BJ (cell line): ENCODE measurements around the gene BRI3. TPM values are rescaled to one million over a fixed set of nuclear protein-coding genes. Genes with fewer than 3 reads are reported as not detected.

Source experiments
- CTCF ChIA-PET: fragments of 350-600 bp; formaldehyde crosslinking; extraction: SDS; loops from one replicate; lab custom pipeline; 2021; ENCODE audit warnings: antibody characterized with exemption, inconsistent platforms; lab: Yijun Ruan, JAX
- POLR2A ChIA-PET: fragments of 300-600 bp; sonication (Branson Sonifier 250); formaldehyde crosslinking; extraction: SDS; loops from one replicate; lab custom pipeline; 2021; ENCODE audit warnings: antibody characterized with exemption; lab: Charles Lee
- DNase-seq: peaks from one replicate; pipeline ENCODE4 v3.0.0-alpha.2; 2011; ENCODE audit warnings: low read depth
- H3K27me3 ChIP-seq: 2 replicates; pipeline ENCODE4 v1.6.0; 2011; ENCODE audit warnings: low read length; ENCODE audit not compliant: control insufficient read depth, insufficient read depth
- H3K36me3 ChIP-seq: 2 replicates; pipeline ENCODE4 v1.5.1; 2011; ENCODE audit warnings: low read length; ENCODE audit not compliant: control insufficient read depth, insufficient read depth
- H3K4me3 ChIP-seq: 2 replicates; pipeline ENCODE4 v1.5.1; 2011; ENCODE audit warnings: low read depth, mild to moderate bottlenecking, control low read depth, low read length
- polyA plus RNA-seq: library from polyadenylated mRNA; depleted of rRNA; stranded (reverse); fragments of >200 nt; gene quantifications from 2 replicates; pipeline ENCODE4 v1.2.3, GENCODE V29; 2011; rRNA removed
- TF ChIP-seq, protein P1 (sequence below): IDR thresholded peaks from 2 replicates; pipeline ENCODE4 v1.5.1; 2011; ENCODE audit warnings: low read depth, mild to moderate bottlenecking, control low read depth, inconsistent platforms, low read length, moderate library complexity; ENCODE audit not compliant: insufficient read depth

BRI3 gene
- polyA plus RNA-seq, 1 experiment = 163 TPM

DNA sequence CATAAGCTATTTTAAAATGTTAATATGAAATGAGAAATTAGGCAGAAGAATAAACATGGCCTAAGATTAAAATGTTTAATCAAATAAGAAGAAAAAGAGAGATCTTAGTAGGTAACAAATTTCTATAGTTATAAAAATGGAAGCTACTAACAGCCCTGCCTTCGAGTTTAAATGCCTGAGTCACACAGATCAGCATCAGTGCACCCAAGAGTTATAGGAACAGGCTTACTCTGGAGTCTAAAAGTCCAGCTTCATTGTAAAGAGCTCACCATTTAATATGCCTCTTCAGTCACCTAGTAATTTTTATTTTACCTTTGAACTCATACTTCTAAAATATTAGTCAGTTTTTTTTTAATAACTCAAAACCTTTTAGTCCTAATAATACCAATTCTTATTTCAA, 52.6 kb downstream of the BRI3 start:
- no peak for DNase-seq
- Histone ChIP-seq H3K36me3 (no peaks in the 10 kb centered on the region), H3K27me3 (no peaks in the 10 kb centered on the region), H3K4me3 (no peak overlapping the region)
- CTCF ChIA-PET = interaction anchor here (0.7 to 0.9 kb wide), 2 partner anchors 8 to 1591 kb away, joined by 4 to 5 read pairs; no protein-coding TSS in a partner anchor
- TF ChIP-seq, protein P1, sequence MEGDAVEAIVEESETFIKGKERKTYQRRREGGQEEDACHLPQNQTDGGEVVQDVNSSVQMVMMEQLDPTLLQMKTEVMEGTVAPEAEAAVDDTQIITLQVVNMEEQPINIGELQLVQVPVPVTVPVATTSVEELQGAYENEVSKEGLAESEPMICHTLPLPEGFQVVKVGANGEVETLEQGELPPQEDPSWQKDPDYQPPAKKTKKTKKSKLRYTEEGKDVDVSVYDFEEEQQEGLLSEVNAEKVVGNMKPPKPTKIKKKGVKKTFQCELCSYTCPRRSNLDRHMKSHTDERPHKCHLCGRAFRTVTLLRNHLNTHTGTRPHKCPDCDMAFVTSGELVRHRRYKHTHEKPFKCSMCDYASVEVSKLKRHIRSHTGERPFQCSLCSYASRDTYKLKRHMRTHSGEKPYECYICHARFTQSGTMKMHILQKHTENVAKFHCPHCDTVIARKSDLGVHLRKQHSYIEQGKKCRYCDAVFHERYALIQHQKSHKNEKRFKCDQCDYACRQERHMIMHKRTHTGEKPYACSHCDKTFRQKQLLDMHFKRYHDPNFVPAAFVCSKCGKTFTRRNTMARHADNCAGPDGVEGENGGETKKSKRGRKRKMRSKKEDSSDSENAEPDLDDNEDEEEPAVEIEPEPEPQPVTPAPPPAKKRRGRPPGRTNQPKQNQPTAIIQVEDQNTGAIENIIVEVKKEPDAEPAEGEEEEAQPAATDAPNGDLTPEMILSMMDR = no peak
- POLR2A ChIA-PET = no interaction called here

DNA sequence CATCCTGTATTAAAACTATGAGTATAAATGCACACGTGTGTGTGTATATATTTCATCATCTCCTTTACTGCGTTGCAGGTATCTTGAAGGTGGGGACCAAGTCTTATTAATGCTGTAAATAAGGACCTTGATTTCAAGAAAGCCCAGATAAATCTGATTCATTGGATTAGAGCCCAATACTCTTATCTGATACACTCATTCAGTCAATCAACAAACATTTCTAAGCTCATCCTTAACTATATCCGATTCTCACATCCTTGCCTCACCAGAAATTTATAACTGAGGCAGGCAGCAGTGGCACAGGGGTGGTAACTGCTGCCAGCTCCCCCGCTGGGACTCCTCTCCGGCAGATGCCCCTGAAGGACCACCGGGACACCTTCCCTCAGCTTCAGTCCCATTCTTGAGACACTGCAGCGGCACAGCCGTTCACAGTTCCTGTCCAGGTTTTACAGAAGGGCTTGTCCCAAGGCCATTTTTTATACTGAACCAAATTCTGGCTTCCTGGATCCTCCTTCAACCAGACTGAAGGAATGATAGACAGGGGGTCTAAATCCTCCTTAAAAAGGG, 54.0 kb downstream of the BRI3 start:
- CTCF ChIA-PET = no interaction called here
- POLR2A ChIA-PET = no interaction called here

DNA sequence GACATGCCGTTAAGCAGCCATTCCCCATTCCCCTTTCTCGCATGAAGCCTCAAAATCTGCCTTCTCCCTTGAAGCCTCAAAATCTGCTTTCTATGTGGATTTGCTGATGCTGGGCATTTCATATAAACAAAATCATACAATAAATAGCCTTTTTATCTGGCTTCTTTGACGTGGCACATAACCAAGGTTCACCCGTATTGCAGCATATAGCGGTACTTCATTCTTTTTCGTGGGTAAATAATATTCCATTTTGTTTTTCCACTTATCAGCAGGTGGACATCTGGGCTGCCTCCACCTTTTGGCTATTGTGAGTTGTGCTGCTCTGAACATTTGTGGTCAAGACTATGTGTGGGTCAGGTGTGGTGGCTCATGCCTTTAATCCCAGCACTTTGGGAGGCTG, 57.0 kb downstream of the BRI3 start:
- ChIA-PET CTCF (no interaction called here), POLR2A (no interaction called here)
- H3K4me3 ChIP-seq = no peak overlapping the region
- DNase-seq = no peak
- TF ChIP-seq, protein P1 = no peak
- no peaks in the 10 kb centered on the region for H3K36me3 ChIP-seq
- no peaks in the 10 kb centered on the region for H3K27me3 ChIP-seq

More for the DNA sequence above, 54.0 kb downstream of the BRI3 start:
- TF ChIP-seq, protein P1 = no peak
- Histone ChIP-seq H3K36me3 (no peaks in the 10 kb centered on the region), H3K27me3 (no peaks in the 10 kb centered on the region), H3K4me3 (no peak overlapping the region)
- DNase-seq = no peak

DNA sequence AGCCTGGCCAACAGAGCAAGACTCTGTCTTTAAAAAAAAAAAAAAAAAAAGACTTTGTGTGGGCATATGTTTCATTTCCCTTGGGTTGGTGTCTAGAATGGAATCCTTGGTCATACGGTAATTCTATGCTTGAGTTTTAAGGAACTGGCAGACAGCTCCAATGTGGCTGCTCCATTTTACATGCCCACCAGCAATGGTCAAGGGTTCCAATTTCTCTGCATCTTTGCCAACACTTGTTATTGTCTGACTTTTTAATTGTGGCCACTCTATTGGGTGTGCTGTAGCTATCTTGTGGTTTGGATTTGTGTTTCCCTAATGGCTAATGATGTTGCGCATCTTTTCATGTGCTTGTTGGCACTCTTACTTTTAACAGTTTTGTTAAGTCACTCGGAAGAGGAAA, 57.6 kb downstream of the BRI3 start:
- H3K36me3 ChIP-seq = no peaks in the 10 kb centered on the region
- H3K27me3 ChIP-seq = no peaks in the 10 kb centered on the region
- TF ChIP-seq, protein P1 = no peak
- ChIA-PET POLR2A (no interaction called here), CTCF (no interaction called here)
- DNase-seq = no peak
- H3K4me3 ChIP-seq = no peak overlapping the region

DNA sequence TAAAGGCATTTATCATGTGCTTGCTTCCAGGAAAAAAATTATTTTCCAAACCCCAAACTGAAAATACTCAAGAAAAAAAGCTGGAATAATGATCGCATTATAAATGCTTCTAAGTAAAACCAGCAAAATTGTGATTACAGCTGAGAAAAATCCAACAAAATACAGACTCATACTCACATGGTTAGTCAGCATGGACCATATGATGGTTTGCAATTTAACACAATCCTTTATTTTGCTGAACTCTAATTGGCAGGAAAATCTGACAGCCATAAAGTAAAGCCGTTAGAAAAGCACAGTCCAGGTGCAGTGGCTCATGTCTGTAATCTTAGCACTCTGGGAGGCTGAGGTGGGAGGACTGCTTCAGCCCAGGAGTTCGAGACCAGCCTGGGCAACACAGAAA, 59.6 kb downstream of the BRI3 start:
- POLR2A ChIA-PET = no interaction called here
- DNase-seq = peak; percentile 65
- no peak overlapping the region for H3K4me3 ChIP-seq
- CTCF ChIA-PET = interaction anchor here (0.6 kb wide), 1 partner anchor 69 kb away, joined by 3 read pairs; no protein-coding TSS in a partner anchor
- TF ChIP-seq, protein P1 = no peak
- H3K36me3 ChIP-seq = no peaks in the 10 kb centered on the region
- H3K27me3 ChIP-seq = no peaks in the 10 kb centered on the region

Other genes starting within 250 kb of the BRI3 start
- 3.0 and 3.8 TPM in 2 replicates for gene LMTK2, start 174.8 kb upstream of the BRI3 start, polyA plus RNA-seq
- not detected in 2 replicates for gene BHLHA15, start 70.2 kb upstream of the BRI3 start, polyA plus RNA-seq
- 2.7 and 2.8 TPM in 2 replicates for gene TECPR1, start 29.5 kb upstream of the BRI3 start, polyA plus RNA-seq
- 8.8 and 11.4 TPM in 2 replicates for gene BAIAP2L1, start 119.4 kb downstream of the BRI3 start, polyA plus RNA-seq